Prostate gland (tissue), 2 donors: Measurements from ENCODE around the gene MET. TPM values are rescaled to one million over a fixed set of nuclear protein-coding genes. Genes with fewer than 3 reads are reported as not detected.
"Not testable (repeated sequence)": the region's sequence is repeated elsewhere in the genome, so short reads cannot be mapped to it uniquely, and the experiment has no call there.

Source experiments
- DNase-seq: peaks from one replicate; pipeline ENCODE4 v3.0.0-alpha.2; 2019; ENCODE audit warnings: low spot score
- H3K27ac ChIP-seq, 2 donors: fragments of 200-600 bp; sonication (generic); 2 replicates each; pipeline ENCODE4 v1.5.1; 2017 to 2019
- H3K27me3 ChIP-seq: fragments of 200-600 bp; sonication (generic); replicated peaks from 2 replicates; pipeline ENCODE4 v1.5.1; 2019; ENCODE audit not compliant: insufficient read depth
- H3K36me3 ChIP-seq, 2 donors: fragments of 200-600 bp; sonication (generic); 1 replicate in 1 of 2; 2 replicates in 1 of 2; pipeline versions ENCODE4 v1.5.1 to v1.8.1; 2017 to 2019
- H3K4me1 ChIP-seq: fragments of 200-600 bp; sonication (generic); replicated peaks from 2 replicates; pipeline ENCODE4 v1.5.1; 2019
- H3K4me3 ChIP-seq, 2 donors: fragments of 200-600 bp; sonication (generic); 2 replicates each; pipeline ENCODE4 v1.5.1; 2017 to 2019
- H3K9me3 ChIP-seq: fragments of 200-600 bp; sonication (generic); 2 replicates; pipeline ENCODE4 v1.5.1; 2017
- POLR2A ChIP-seq: fragments of 450-650 bp; IDR thresholded peaks from one replicate; pipeline ENCODE4 v1.6.1; 2016; ENCODE audit warnings: antibody characterized with exemption, mild to moderate bottlenecking
- POLR2AphosphoS5 ChIP-seq: sonication (generic); formaldehyde crosslinking; IDR thresholded peaks from one replicate; pipeline ENCODE4 v1.6.1; 2017; ENCODE audit warnings: antibody characterized with exemption
- WGBS: methylation state at CpG from one replicate; pipeline ENCODE4 v1.1.5; 2018; 5-methylcytosine and 5-hydroxymethylcytosine counted together
- intact Hi-C: fragments of 100-400 bp; cut with DNase I; formaldehyde crosslinking; loops from one replicate; pipeline ENCODE4 v1.14.2; 2022
- total RNA-seq, 2 donors: library from RNA; depleted of rRNA; stranded (reverse); fragments of >200 nt; gene quantifications; one replicate each; pipeline ENCODE4 v1.1.0, GENCODE V29; 2016
- TF ChIP-seq, protein P1 (sequence below), 4 experiments: fragments of 200-600 bp in 2 of 4; fragments of 450-650 bp in 2 of 4; sonication (generic) in 2 of 4; IDR thresholded peaks; 1 replicate in 3 of 4; 2 replicates in 1 of 4; pipeline ENCODE4 v1.5.1; 2016 to 2019; ENCODE audit warnings: antibody characterized with exemption in 4 of 4, mild to moderate bottlenecking in 2 of 4, moderate library complexity in 2 of 4

Gene MET
- total RNA-seq, 2 donors from 2014 or later = 14.2 to 17.0 TPM

GRCh38 chr7:116647861-116648260 is 24.1 kb upstream of the MET start:
- Histone ChIP-seq H3K27me3 (no peaks in the 10 kb centered on the region), H3K27ac (no peak overlapping the region), H3K4me1 (no peaks in the 10 kb centered on the region), H3K9me3 (no peaks in the 10 kb centered on the region), H3K36me3 (no peaks in the 10 kb centered on the region), H3K4me3 (no peak overlapping the region)
- DNase-seq = no peak
- intact Hi-C loops = no loop called here
- WGBS = 72% methylated on average over 2 of the region's 2 CpGs
- TF ChIP-seq, protein P1, sequence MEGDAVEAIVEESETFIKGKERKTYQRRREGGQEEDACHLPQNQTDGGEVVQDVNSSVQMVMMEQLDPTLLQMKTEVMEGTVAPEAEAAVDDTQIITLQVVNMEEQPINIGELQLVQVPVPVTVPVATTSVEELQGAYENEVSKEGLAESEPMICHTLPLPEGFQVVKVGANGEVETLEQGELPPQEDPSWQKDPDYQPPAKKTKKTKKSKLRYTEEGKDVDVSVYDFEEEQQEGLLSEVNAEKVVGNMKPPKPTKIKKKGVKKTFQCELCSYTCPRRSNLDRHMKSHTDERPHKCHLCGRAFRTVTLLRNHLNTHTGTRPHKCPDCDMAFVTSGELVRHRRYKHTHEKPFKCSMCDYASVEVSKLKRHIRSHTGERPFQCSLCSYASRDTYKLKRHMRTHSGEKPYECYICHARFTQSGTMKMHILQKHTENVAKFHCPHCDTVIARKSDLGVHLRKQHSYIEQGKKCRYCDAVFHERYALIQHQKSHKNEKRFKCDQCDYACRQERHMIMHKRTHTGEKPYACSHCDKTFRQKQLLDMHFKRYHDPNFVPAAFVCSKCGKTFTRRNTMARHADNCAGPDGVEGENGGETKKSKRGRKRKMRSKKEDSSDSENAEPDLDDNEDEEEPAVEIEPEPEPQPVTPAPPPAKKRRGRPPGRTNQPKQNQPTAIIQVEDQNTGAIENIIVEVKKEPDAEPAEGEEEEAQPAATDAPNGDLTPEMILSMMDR (IDR thresholded peaks at IDR 0.05) = no peak
- TF ChIP-seq POLR2A (no peak), POLR2AphosphoS5 (no peak)

GRCh38 chr7:116650436-116650835 is 21.6 kb upstream of the MET start:
- no peak for DNase-seq
- intact Hi-C loops = no loop called here
- 74% methylated on average over 1 of the region's 1 CpG for WGBS
- H3K27me3 ChIP-seq = no peaks in the 10 kb centered on the region
- H3K36me3 ChIP-seq = no peaks in the 10 kb centered on the region
- no peak overlapping the region for H3K27ac ChIP-seq
- no peak overlapping the region for H3K4me3 ChIP-seq
- no peaks in the 10 kb centered on the region for H3K9me3 ChIP-seq
- no peaks in the 10 kb centered on the region for H3K4me1 ChIP-seq
- TF ChIP-seq POLR2AphosphoS5 = no peak
- TF ChIP-seq, protein P1 (IDR thresholded peaks at IDR 0.05) = no peak
- no peak for TF ChIP-seq POLR2A

GRCh38 chr7:116652793-116653192 is 19.2 kb upstream of the MET start:
- no peaks in the 10 kb centered on the region for H3K27me3 ChIP-seq
- no peaks in the 10 kb centered on the region for H3K4me1 ChIP-seq
- no peak for TF ChIP-seq POLR2A
- TF ChIP-seq, protein P1 (IDR thresholded peaks at IDR 0.05) = no peak
- TF ChIP-seq POLR2AphosphoS5 = no peak
- 89% methylated on average over 3 of the region's 3 CpGs for WGBS
- peak overlapping the region in 1 of 2 donors; percentile 32 for H3K27ac ChIP-seq
- no peaks in the 10 kb centered on the region for H3K9me3 ChIP-seq
- no peaks in the 10 kb centered on the region for H3K36me3 ChIP-seq
- H3K4me3 ChIP-seq = no peak overlapping the region
- intact Hi-C loops = no loop called here
- no peak for DNase-seq

- intact Hi-C loops = no loop called here
- DNase-seq = peak; percentile 59
- H3K36me3 ChIP-seq = no peaks in the 10 kb centered on the region
- no peaks in the 10 kb centered on the region for H3K9me3 ChIP-seq
- H3K27ac ChIP-seq = peak overlapping the region in 1 of 2 donors; percentile 32
- 35% methylated on average over 3 of the region's 3 CpGs for WGBS
- H3K4me3 ChIP-seq = no peak overlapping the region
- H3K4me1 ChIP-seq = no peaks in the 10 kb centered on the region
- no peaks in the 10 kb centered on the region for H3K27me3 ChIP-seq
- TF ChIP-seq, protein P1 (IDR thresholded peaks at IDR 0.05) = no peak
- TF ChIP-seq POLR2AphosphoS5 = peak; percentile 59
Measured at GRCh38 chr7:116653204-116653603, 18.8 kb upstream of the MET start.

- H3K9me3 ChIP-seq = no peaks in the 10 kb centered on the region
- no peaks in the 10 kb centered on the region for H3K36me3 ChIP-seq
- WGBS = 36% methylated on average over 2 of the region's 2 CpGs
- no peak overlapping the region for H3K27ac ChIP-seq
- DNase-seq = peak; percentile 46
- H3K27me3 ChIP-seq = no peaks in the 10 kb centered on the region
- H3K4me3 ChIP-seq = no peak overlapping the region
- no peak for TF ChIP-seq POLR2A
- TF ChIP-seq, protein P1 (IDR thresholded peaks at IDR 0.05) = no peak
- no peak for TF ChIP-seq POLR2AphosphoS5
- intact Hi-C loops = no loop called here
- H3K4me1 ChIP-seq = no peaks in the 10 kb centered on the region
Measured at GRCh38 chr7:116653646-116654045, 18.4 kb upstream of the MET start.

- intact Hi-C loops, H3K36me3 ChIP-seq, H3K4me3 ChIP-seq, H3K27ac ChIP-seq, H3K9me3 ChIP-seq, H3K4me1 ChIP-seq, DNase-seq, H3K27me3 ChIP-seq: not testable (repeated sequence)
Measured at GRCh38 chr7:116659248-116659647, 12.7 kb upstream of the MET start.
